H1 (cell line): ENCODE results near the gene FARS2. TPM values are rescaled to one million over a fixed set of nuclear protein-coding genes. Genes with fewer than 3 reads are reported as not detected.

Experiments
- CTCF ChIA-PET: fragments of 300-600 bp; sonication (Branson Sonifier 250); formaldehyde crosslinking; loops from one replicate; lab custom pipeline; 2021; ENCODE audit not compliant: partially characterized antibody; lab: Charles Lee
- POLR2A ChIA-PET: fragments of 300-600 bp; sonication (Branson Sonifier 250); formaldehyde crosslinking; loops from one replicate; lab custom pipeline; 2021; ENCODE audit warnings: inconsistent platforms; ENCODE audit not compliant: partially characterized antibody; lab: Charles Lee
- DNase-seq, 2 experiments: peaks; one replicate each; pipeline versions ENCODE4 v3.0.0 to v3.0.0-alpha.2; 2010 to 2022; ENCODE audit warnings: low spot score in 2 of 2, low read depth in 1 of 2, mixed read lengths in 1 of 2
- FAIRE-seq: peaks from 2 replicates; lab custom pipeline; 2011; peaks lifted over from hg19 to GRCh38; lab: Jason Lieb, UNC
- H2AFZ ChIP-seq: 2 replicates; pipeline ENCODE4 v1.8.1; 2012; ENCODE audit warnings: low read length, inconsistent platforms
- H2AK5ac ChIP-seq: 2 replicates; pipeline ENCODE4 v1.6.1; 2013; ENCODE audit warnings: low read depth, low read length
- H2BK120ac ChIP-seq: replicated peaks from 2 replicates; pipeline ENCODE3; 2013; ENCODE audit warnings: low read depth, low read length, inconsistent platforms
- H2BK12ac ChIP-seq: 2 replicates; pipeline ENCODE4 v1.6.1; 2013; ENCODE audit warnings: low read depth, low read length
- H2BK15ac ChIP-seq: 2 replicates; pipeline ENCODE4 v1.6.1; 2013; ENCODE audit warnings: low read length
- H2BK20ac ChIP-seq: 2 replicates; pipeline ENCODE4 v1.6.1; 2013; ENCODE audit warnings: low read length
- H2BK5ac ChIP-seq: 2 replicates; pipeline ENCODE4 v1.6.1; 2013; ENCODE audit warnings: low read depth, low read length
- H3K14ac ChIP-seq: 2 replicates; pipeline ENCODE4 v1.6.1; 2013; ENCODE audit warnings: inconsistent platforms; ENCODE audit not compliant: insufficient read length
- H3K18ac ChIP-seq: 2 replicates; pipeline ENCODE4 v1.6.1; 2013; ENCODE audit warnings: low read length; ENCODE audit errors: extremely low read depth
- H3K23ac ChIP-seq: 2 replicates; pipeline ENCODE4 v1.6.1; 2013; ENCODE audit warnings: inconsistent platforms; ENCODE audit not compliant: insufficient read length
- H3K23me2 ChIP-seq: 2 replicates; pipeline ENCODE4 v1.6.1; 2013; ENCODE audit warnings: low read depth, low read length
- H3K27ac ChIP-seq: 2 replicates; pipeline ENCODE4 v1.6.1; 2011; ENCODE audit warnings: low read depth, low read length, inconsistent platforms
- H3K27me3 ChIP-seq, 4 experiments: replicated peaks in 1 of 4; 1 replicate in 1 of 4; 2 replicates in 3 of 4; pipeline versions ENCODE4 v1.6.1 to v1.8.1; 2011 to 2013; ENCODE audit warnings: low read length in 3 of 4, mild to moderate bottlenecking in 3 of 4, inconsistent platforms in 2 of 4, mixed read lengths in 2 of 4, moderate library complexity in 1 of 4; ENCODE audit not compliant: control insufficient read depth in 3 of 4, insufficient read depth in 3 of 4; ENCODE audit errors: extremely low read depth in 1 of 4
- H3K36me3 ChIP-seq, 4 experiments: 2 replicates each; pipeline versions ENCODE4 v1.6.1 to v1.8.1; 2011 to 2013; ENCODE audit warnings: mild to moderate bottlenecking in 4 of 4, low read length in 3 of 4, moderate library complexity in 2 of 4, control low read depth in 1 of 4, inconsistent platforms in 1 of 4; ENCODE audit not compliant: insufficient read depth in 4 of 4, control insufficient read depth in 2 of 4
- H3K4ac ChIP-seq: replicated peaks from 2 replicates; pipeline ENCODE3; 2013; ENCODE audit warnings: low read length, low read depth, mixed read lengths, inconsistent platforms; ENCODE audit not compliant: insufficient read length
- H3K4me1 ChIP-seq, 4 experiments: replicated peaks in 1 of 4; 1 replicate in 1 of 4; 2 replicates in 3 of 4; pipeline versions ENCODE4 v1.6.1 to v1.8.1; 2011 to 2013; ENCODE audit warnings: low read length in 3 of 4, inconsistent platforms in 2 of 4, mixed read lengths in 1 of 4; ENCODE audit not compliant: insufficient read depth in 4 of 4, control insufficient read depth in 3 of 4
- H3K4me2 ChIP-seq, 2 experiments: 2 replicates each; pipeline versions ENCODE4 v1.6.1 to v1.8.1; 2011 to 2013; ENCODE audit warnings: low read depth in 2 of 2, low read length in 2 of 2, control low read depth in 1 of 2, inconsistent platforms in 1 of 2, mild to moderate bottlenecking in 1 of 2; ENCODE audit not compliant: insufficient read depth in 1 of 2
- H3K4me3 ChIP-seq, 4 experiments: fragments of 200-600, 300-600 bp in 1 of 4; sonication (generic), shearing (Covaris generic), sonication (Bioruptor Twin) in 1 of 4; 2 replicates each; pipeline versions ENCODE4 v1.5.1 to v1.8.1; 2011 to 2016; ENCODE audit warnings: low read length in 4 of 4, low read depth in 3 of 4, control low read depth in 2 of 4, inconsistent platforms in 2 of 4, mild to moderate bottlenecking in 2 of 4, mixed read lengths in 1 of 4, moderate library complexity in 1 of 4; ENCODE audit not compliant: insufficient read depth in 2 of 4; ENCODE audit errors: extremely low read depth in 1 of 4
- H3K56ac ChIP-seq: replicated peaks from 2 replicates; pipeline ENCODE3; 2013; ENCODE audit warnings: low read depth, mild to moderate bottlenecking, mixed read lengths, low read length, inconsistent platforms; ENCODE audit not compliant: insufficient read length
- H3K79me1 ChIP-seq: 2 replicates; pipeline ENCODE4 v1.6.1; 2013; ENCODE audit warnings: low read depth, low read length, control low read depth
- H3K79me2 ChIP-seq, 2 experiments: 2 replicates each; pipeline versions ENCODE4 v1.6.1 to v1.8.1; 2012 to 2013; ENCODE audit warnings: low read length in 2 of 2, mild to moderate bottlenecking in 2 of 2, inconsistent platforms in 1 of 2; ENCODE audit not compliant: insufficient read depth in 2 of 2, control insufficient read depth in 1 of 2
- H3K9ac ChIP-seq, 4 experiments: replicated peaks in 1 of 4; 1 replicate in 1 of 4; 2 replicates in 3 of 4; pipeline versions ENCODE4 v1.6.1 to v1.8.1; 2011 to 2013; ENCODE audit warnings: low read depth in 3 of 4, low read length in 3 of 4, control low read depth in 2 of 4, mild to moderate bottlenecking in 2 of 4, moderate library complexity in 2 of 4, inconsistent platforms in 1 of 4; ENCODE audit errors: extremely low read depth in 1 of 4
- H3K9me3 ChIP-seq, 2 experiments: 2 replicates each; pipeline versions ENCODE4 v1.6.1 to v1.8.1; 2012 to 2013; ENCODE audit warnings: mild to moderate bottlenecking in 2 of 2, moderate library complexity in 2 of 2, control low read depth in 1 of 2, inconsistent platforms in 1 of 2, low read depth in 1 of 2, low read length in 1 of 2, mixed read lengths in 1 of 2; ENCODE audit not compliant: insufficient read depth in 2 of 2
- H4K20me1 ChIP-seq, 2 experiments: replicated peaks in 1 of 2; 2 replicates each; pipeline versions ENCODE3 to v1.8.1; 2011 to 2013; ENCODE audit warnings: inconsistent platforms in 2 of 2, low read length in 2 of 2, mild to moderate bottlenecking in 1 of 2; ENCODE audit not compliant: insufficient read depth in 2 of 2, control insufficient read depth in 1 of 2
- H4K5ac ChIP-seq: 2 replicates; pipeline ENCODE4 v1.6.1; 2013; ENCODE audit warnings: low read length, low read depth, mixed read lengths, inconsistent platforms; ENCODE audit not compliant: insufficient read length
- H4K8ac ChIP-seq: 2 replicates; pipeline ENCODE4 v1.8.0; 2013; ENCODE audit warnings: mild to moderate bottlenecking, moderate library complexity, low read length, inconsistent platforms; ENCODE audit not compliant: insufficient read depth; ENCODE audit errors: extremely low read depth
- H4K91ac ChIP-seq: replicated peaks from 2 replicates; pipeline ENCODE3; 2013; ENCODE audit warnings: low read length, mixed read lengths, inconsistent platforms; ENCODE audit not compliant: insufficient read length
- ASH2L ChIP-seq: fragments of 200-600, 300-600 bp; sonication (generic); IDR thresholded peaks from one replicate; pipeline ENCODE4 v1.7.1; 2017; ENCODE audit warnings: low read length
- MAX ChIP-seq: IDR thresholded peaks from 2 replicates; pipeline ENCODE4 v1.6.1; 2012; ENCODE audit warnings: inconsistent platforms
- NANOG ChIP-seq: IDR thresholded peaks from 2 replicates; pipeline ENCODE4 v1.6.1; 2011; ENCODE audit warnings: low read length, low read depth, mild to moderate bottlenecking, inconsistent platforms; ENCODE audit not compliant: insufficient read depth, poor library complexity, severe bottlenecking
- PHF8 ChIP-seq: fragments of 200-600 bp; sonication (generic); conservative IDR thresholded peaks from 2 replicates; pipeline ENCODE4 v1.7.1; 2012; ENCODE audit warnings: low read depth, mild to moderate bottlenecking, inconsistent platforms, low read length, moderate library complexity
- POLR2AphosphoS5 ChIP-seq: IDR thresholded peaks from 2 replicates; pipeline ENCODE4 v1.6.1; 2011; ENCODE audit warnings: low read depth, low read length
- RFX5 ChIP-seq: IDR thresholded peaks from 2 replicates; pipeline ENCODE4 v1.6.1; 2011; ENCODE audit warnings: low read depth, low read length, improper control_type of control experiment, borderline replicate concordance
- RNF2 ChIP-seq: fragments of 200-900, 300-1000 bp; sonication (generic); IDR thresholded peaks from 2 replicates; pipeline ENCODE4 v1.7.1; 2016; ENCODE audit warnings: borderline replicate concordance, low read depth, mild to moderate bottlenecking, antibody characterized with exemption, low read length; ENCODE audit not compliant: poor library complexity, severe bottlenecking; ENCODE audit errors: missing control alignments
- RXRA ChIP-seq: IDR thresholded peaks from 2 replicates; pipeline ENCODE4 v1.6.1; 2011; ENCODE audit warnings: low read depth, mild to moderate bottlenecking, low read length, moderate library complexity; ENCODE audit not compliant: insufficient read depth
- SIRT6 ChIP-seq: IDR thresholded peaks from one replicate; pipeline ENCODE4 v1.7.1; 2012; ENCODE audit warnings: low read length, inconsistent platforms
- SP4 ChIP-seq: IDR thresholded peaks from 2 replicates; pipeline ENCODE4 v1.6.1; 2012; ENCODE audit warnings: low read length, inconsistent platforms
- SRF ChIP-seq: IDR thresholded peaks from 2 replicates; pipeline ENCODE4 v1.6.1; 2011; ENCODE audit warnings: mild to moderate bottlenecking, low read depth, low read length, moderate library complexity
- TAF7 ChIP-seq: optimal IDR thresholded peaks from 2 replicates; pipeline ENCODE3; 2011; ENCODE audit warnings: low read depth, mild to moderate bottlenecking, inconsistent platforms, low read length, moderate library complexity, borderline replicate concordance
- TCF12 ChIP-seq: IDR thresholded peaks from 2 replicates; pipeline ENCODE4 v1.6.1; 2011; ENCODE audit warnings: low read depth, mild to moderate bottlenecking, low read length
- WGBS, 2 experiments: shearing (Covaris generic) in 1 of 2; methylation state at CpG; one replicate each; pipeline versions ENCODE4 v1.1.6 to v1.1.7; 2013 to 2015; ENCODE audit warnings: low lambda C conversion rate in 2 of 2, mixed read lengths in 2 of 2, inconsistent platforms in 1 of 2, low coverage in 1 of 2, missing lambda C conversion rate in 1 of 2; ENCODE audit not compliant: insufficient replicate concordance in 2 of 2, insufficient coverage in 1 of 2, insufficient read length in 1 of 2; ENCODE audit errors: extremely low coverage in 1 of 2, missing lambda C conversion rate in 1 of 2; 5-methylcytosine and 5-hydroxymethylcytosine counted together
- polyA plus RNA-seq, 7 experiments: library from polyadenylated mRNA; depleted of rRNA in 3 of 7; stranded (reverse) in 5 of 7; unstranded in 2 of 7; fragments of >200 nt in 5 of 7; fragments of 200-250 nt in 2 of 7; gene quantifications; 1 replicate in 5 of 7; 2 replicates in 1 of 7; 4 replicates in 1 of 7; pipeline versions ENCODE4 v1.2.1 to v1.2.3, GENCODE V29; 2011 to 2013; ENCODE audit warnings: missing spikeins in 2 of 7, mixed read lengths in 2 of 7
- total RNA-seq: library from RNA; stranded (reverse); fragmentation: NEBNext Ultra II Directional; extraction: Animal tissue kit (Norgen Biotek cat#: 25700); gene quantifications from 2 replicates; pipeline ENCODE4 v1.2.1, GENCODE V29; 2021

Gene FARS2
- total and polyA plus RNA-seq, 2 of the 8 experiments (the other 6 are each of a cell fraction or from before 2014, with no cell fraction given), result 11.7 to 14.4 TPM

DNA sequence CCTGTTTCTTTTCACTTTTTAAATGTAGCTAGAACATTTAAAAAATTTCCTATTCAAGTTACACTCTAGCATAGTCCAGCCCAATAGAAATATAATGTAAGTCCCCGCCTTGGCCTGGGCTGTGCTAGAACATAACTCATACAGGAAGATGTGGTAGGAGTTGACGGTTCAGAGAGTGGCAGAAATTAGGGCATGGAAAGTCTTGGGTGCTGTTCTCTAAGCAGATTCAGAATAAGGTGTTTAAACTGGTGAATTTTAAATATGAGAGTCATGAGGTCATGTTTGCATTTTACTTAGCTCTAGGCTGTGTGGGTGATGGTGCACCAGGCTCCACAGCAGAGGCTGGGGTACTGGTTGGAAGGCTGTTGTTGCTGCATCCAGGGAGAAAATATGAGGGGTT is 256.5 kb downstream of the FARS2 start:
- POLR2A ChIA-PET, result no interaction called here
- no peak overlapping the region for H3K18ac ChIP-seq
- no peak overlapping the region for H2AFZ ChIP-seq
- H2BK20ac ChIP-seq, result no peak overlapping the region
- no peak overlapping the region for H3K14ac ChIP-seq
- H4K20me1 ChIP-seq, result no peaks in the 10 kb centered on the region
- no peak overlapping the region for H3K23ac ChIP-seq
- no peak overlapping the region for H3K56ac ChIP-seq
- no peak overlapping the region for H3K27ac ChIP-seq
- no peak overlapping the region for H2BK120ac ChIP-seq
- no peak overlapping the region for H4K8ac ChIP-seq
- H2AK5ac ChIP-seq, result no peak overlapping the region
- H3K79me2 ChIP-seq, result no peaks in the 10 kb centered on the region
- H3K23me2 ChIP-seq, result no peaks in the 10 kb centered on the region
- H2BK12ac ChIP-seq, result no peak overlapping the region
- H3K4me3 ChIP-seq, result no peak overlapping the region
- no peak overlapping the region for H2BK15ac ChIP-seq
- FAIRE-seq (no peak), DNase-seq (no peak)
- H4K5ac ChIP-seq, result no peak overlapping the region
- WGBS, 2 experiments, result 96% methylated on average over 2 of the region's 2 CpGs; no CpG with 5 or more reads in 1 of the 2 experiments
- TF ChIP-seq ASH2L (no peak), SRF (no peak), PHF8 (no peak), POLR2AphosphoS5 (no peak), NANOG (no peak), MAX (no peak), TCF12 (no peak), RXRA (no peak), SIRT6 (no peak), TAF7 (no peak), RFX5 (no peak), RNF2 (no peak), SP4 (no peak)
- no peak overlapping the region for H3K4ac ChIP-seq
- CTCF ChIA-PET, result interaction anchor here (0.7 kb wide), 1 partner anchor 529 kb away, joined by 4 read pairs; no protein-coding TSS in a partner anchor
- no peaks in the 10 kb centered on the region for H3K9me3 ChIP-seq
- no peaks in the 10 kb centered on the region for H3K27me3 ChIP-seq
- no peaks in the 10 kb centered on the region for H3K4me1 ChIP-seq
- no peak overlapping the region for H3K9ac ChIP-seq
- H4K91ac ChIP-seq, result no peak overlapping the region
- no peak overlapping the region for H2BK5ac ChIP-seq
- no peaks in the 10 kb centered on the region for H3K79me1 ChIP-seq
- H3K4me2 ChIP-seq, result no peak overlapping the region
- H3K36me3 ChIP-seq, result no peaks in the 10 kb centered on the region
